GM21717 (cell line): ENCODE results near the gene AACS.
"Not testable (repeated sequence)": the region's sequence is repeated elsewhere in the genome, so short reads cannot be mapped to it uniquely, and the experiment has no call there.

Experiments used
- ATAC-seq: cut with Tn5 transposase; IDR thresholded peaks from one replicate; pipeline ENCODE4 v1.9.1; 2021; ENCODE audit warnings: mild to moderate bottlenecking, moderate library complexity; ENCODE audit not compliant: unreplicated experiment

AACS gene

DNA sequence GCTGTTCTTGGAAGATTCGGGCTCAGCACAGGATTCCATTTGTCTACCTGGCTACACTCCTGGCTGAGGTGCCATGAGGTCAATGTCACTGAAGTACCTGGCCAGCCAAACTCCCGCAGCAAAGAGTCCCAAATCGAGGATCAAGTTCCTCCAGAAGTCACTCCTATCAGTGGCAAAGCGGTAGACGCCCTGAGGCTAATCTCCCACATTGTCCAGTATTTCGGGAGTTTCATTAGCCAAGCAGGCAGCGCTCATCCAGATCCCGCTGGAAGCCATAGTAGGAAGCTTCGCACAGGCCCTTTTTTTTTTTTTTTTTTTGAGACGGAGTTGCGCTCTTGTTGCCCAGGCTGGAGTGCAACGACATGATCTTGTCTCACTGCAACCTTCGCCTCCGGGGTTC is 8.9 kb upstream of the AACS start:
- ATAC-seq = no peak

DNA sequence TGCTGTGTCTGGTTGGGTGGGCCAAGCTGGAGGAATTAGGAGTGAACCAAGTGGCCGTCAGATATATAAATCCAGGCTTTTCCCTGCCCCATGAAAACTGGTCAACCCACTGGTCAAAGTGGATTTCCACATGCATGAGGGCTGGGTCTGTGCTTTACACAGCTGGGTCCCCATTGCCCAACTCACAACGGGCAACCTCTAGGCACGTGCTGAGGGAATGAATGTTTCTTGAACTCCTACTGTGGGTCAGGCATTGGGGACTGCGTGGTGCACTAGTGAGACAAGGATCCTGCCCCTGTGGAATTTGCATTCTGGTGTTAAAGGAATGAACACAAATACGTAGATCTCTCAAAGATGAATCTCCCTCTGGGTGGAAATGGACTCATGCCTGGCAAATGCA is 7.5 kb upstream of the AACS start:
- no peak for ATAC-seq

DNA sequence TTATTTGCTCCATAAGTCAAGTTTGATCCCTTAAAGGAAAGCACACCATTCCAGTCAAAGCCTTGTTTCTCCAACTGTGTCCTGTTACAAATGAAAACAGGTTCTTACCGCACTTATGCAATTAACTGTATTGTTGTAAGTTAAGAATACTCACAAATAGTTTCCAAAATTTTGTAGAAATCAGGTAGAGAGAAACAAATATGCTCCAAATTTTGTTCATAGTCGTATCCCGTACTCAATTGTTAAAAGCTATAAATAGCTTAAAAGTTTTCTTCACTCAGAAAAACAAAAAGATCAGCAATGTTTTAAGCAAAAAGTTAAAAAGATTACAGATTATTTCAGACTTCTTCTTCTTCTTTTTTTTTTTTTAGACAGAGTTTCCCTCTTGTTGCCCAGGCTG is 4.0 kb upstream of the AACS start:
- ATAC-seq = no peak

DNA sequence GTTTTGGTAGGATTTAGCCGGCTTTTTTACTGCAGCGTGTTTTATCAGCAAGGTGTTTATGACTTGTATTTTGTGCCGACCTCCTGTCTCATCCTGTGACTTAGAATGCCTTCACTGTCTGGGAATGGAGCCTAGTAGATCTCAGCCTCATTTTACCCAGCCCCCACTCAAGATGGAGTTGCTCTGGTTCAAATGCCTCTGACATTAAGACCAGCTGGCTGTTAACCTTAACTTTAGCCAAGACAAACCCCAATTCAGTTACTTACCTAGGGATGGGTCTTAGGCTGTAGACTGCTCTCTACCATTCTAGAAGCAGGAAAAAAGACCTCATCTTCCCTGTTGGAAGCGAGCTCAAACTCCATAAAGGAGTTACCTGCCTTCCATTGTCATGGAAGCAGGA is 1.7 kb upstream of the AACS start:
- ATAC-seq = not testable (repeated sequence)

DNA sequence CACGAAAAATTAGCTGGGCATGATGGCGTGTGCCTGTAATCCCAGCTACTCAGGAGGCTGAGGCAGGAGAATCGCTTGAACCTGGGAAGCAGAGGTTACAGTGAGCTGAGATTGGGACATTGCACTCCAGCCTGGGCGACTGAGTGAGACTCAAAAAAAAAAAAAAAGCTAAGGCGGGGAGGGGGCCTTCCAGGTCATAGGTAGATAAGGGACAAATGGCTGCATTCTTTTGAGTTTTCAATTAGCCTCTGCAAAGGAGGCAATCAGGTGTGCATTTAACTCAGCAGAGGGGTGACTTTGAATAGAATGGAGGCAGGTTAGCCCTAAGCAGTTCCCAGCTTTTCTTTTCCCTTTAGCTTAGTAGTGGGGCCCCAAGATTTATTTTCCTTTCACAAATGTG is 743 bp upstream of the AACS start:
- no peak for ATAC-seq

DNA sequence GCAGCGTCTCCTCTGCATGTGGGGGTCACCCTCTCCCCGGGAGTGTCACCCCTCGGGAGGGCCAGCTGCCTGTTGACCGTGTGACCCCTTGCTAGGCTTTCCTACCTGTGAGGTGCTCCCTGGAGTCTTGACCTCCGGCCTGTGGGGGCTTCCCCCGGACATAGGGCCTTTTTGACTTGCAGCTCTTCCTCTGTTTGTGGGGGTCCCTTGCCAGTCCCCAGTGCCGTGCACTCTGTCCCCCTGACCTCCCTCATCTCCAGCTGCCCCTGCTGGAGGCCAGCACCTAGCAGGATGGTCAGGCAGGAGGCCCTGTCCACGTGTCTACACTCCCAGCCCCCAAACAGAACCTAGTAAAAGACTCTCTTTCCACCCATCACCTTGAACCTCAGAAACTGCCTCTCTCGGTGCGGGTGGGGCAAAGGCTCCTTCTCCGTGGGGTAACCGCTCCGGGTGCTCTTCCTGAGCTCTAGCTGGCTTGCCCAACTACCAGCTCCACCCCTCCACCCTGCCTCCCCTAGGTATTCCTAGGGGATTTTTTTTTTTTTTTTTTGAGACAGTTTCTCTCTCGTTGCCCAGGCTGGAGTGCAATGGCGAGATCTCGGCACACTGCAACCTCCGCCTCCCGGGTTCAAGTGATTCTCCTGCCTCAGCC is 810 bp downstream of the AACS start:
- ATAC-seq = no peak

DNA sequence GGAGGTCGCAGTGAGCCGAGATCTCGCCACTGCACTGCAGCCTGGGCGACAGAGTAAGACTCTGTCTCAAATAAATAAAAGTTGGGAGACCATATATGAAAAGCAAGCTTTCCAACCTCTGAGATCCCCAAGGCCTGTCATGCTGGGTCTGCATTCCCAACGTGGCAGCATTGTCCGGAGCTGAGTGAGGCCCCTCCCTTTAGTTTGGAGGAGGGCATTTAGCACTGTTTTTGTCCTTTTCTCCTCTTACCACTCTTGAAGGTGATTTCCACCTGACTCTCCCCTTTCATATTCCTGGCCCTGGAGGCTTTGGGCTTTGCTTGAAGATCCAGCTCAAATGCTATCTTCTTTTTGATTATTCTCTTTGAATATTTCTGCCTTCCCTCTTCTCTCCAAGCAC is 3.2 kb downstream of the AACS start:
- ATAC-seq = no peak

DNA sequence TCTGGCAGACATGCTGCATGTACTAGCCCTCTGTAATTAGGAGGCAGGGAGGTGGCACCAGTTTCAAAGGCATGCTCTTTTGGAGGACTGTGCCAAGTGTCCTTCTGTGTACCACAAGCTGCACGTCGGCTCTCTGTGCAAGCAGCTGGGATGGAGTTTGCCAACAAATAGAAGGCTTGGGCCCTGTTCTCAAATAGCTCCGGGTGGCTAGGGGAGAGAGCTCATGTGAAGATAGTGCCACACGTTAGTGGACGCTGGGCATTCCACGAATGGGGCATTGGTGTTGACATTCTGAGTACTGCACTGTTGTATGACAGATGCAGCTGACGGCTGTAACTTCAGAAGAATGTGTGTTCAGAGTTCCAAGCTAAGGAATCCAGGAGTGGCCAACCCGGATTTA is 4.4 kb downstream of the AACS start:
- ATAC-seq = no peak

DNA sequence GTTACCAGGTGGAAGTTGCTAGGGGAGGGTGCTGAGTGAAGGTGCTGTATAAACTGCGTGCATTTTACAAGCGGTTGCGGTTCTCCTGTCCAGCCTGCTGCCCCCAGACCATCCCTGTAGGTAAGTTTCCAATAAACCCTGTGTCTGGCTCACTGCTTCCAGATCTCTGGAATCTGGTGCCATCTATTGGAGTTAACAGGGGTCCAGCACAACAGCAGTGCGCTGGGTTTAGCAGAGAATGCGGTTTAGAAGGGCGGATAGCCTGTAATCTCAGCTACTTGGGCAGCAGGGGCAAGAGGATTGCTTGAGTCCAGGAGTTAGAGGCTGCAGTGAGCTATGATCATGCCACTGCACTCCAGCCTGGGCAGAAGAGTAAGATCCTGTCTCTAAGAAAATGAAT is 4.9 kb downstream of the AACS start:
- ATAC-seq = no peak

DNA sequence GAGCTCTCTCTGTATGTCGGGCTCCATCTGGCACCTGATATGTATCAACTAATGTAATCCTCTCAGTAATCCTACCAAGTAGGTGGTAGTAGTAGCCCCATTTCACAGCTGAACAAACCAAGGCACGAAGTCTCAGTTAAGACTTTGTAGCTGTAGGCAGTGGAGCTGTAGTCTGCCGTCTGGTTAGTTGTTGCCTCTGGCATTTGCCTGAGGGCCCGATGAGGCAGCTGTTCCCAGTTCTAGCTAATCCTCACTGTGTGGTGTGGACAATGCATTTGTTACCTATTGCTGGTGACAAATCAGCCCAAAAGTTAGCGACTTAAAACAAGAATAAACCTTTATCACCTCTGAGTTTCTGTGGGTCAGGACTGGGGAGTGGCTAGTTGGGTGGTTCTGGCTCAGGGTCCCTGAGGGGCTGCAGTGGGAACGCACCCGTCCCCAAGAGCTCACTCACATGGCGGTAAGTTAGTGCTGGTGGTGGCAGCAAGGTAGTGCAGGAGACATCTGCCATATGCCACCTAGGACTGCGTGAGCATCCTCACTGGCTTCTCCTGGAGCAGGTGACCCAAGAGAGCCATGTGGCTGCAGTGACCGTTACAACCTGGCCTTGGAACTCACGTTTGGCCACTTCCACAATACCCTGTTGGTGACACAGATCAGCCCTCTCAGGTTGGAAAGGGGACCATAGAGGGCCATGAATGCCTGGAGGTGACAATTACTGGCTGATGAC is 5.6 kb downstream of the AACS start:
- no peak for ATAC-seq

DNA sequence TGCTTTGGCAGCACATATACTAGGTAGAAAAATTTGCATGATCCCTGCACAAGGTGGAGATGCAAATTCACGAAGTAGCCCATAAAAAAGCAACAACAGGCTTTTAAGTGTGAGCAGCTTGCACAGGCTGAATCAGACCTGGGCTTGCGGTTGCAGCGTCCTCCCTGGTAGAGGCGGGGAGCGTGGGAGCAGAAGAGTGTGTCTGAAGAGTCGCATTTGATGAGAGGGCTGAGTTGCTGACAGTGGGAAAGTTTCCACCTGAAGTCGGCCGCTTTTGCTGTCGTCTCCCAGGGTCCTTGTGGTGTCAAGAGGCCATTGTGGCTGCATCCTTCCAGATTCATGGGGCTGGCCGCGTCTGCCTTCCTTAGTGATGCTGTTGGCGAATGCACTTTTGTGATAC is 6.2 kb downstream of the AACS start:
- no peak for ATAC-seq

DNA sequence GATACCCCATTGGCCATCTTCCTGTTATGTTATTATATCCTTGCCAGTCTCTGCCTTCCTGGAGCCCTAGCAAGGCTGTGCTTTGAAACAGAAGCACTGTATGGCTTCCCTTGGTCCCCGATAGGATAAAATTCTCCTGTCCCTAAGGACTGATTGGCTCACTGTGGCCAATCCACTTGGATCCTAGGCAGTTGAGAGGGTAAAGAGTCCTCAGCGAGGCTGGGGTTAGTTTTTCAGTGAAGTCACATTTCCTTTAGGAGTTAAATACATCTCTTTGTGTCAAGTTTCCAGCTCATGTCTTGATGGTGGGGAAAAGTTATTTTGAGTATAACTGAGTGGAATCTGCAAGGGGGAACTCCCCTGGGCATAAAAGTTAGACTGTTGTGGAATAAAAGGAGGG is 7.3 kb downstream of the AACS start:
- ATAC-seq = no peak

DNA sequence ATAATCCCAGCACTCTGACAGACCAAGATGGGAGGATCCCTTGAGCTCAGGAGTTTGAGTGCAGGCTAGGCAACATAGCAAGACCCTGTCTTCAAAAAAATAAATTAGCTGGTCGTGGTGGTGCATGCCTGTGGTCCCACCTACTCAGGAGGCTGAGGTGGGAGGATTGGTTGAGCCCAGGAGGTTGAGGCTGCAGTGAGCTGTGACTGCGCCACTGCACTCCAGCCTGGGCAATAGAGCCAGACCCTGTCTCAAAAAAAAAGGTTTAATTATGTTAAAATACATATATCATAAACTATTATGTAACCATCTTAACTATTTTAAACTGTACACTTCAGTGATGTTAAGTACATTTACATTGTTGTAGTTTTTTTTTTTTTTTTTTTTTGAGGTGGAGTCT is 9.1 kb downstream of the AACS start:
- not testable (repeated sequence) for ATAC-seq

DNA sequence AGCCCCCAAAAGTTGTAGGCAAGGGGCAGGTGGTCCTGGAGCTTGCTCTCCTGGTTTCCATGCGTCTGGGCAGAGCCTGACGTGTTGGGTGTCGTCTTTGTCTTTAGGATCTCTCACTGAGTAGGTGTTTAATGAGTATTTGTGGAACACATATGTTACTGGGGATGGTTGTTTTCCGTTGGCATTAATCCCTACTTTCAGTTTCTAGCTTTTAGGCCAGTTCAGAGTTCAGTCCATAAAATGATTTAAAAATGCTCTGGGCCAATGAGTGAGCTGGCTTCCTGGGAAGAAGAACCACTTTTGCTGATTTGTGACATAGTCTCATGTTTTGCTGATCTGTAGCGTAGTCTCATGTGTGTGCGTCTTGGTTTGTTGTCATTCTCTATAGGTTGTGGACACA is 10.9 kb downstream of the AACS start:
- ATAC-seq = no peak

DNA sequence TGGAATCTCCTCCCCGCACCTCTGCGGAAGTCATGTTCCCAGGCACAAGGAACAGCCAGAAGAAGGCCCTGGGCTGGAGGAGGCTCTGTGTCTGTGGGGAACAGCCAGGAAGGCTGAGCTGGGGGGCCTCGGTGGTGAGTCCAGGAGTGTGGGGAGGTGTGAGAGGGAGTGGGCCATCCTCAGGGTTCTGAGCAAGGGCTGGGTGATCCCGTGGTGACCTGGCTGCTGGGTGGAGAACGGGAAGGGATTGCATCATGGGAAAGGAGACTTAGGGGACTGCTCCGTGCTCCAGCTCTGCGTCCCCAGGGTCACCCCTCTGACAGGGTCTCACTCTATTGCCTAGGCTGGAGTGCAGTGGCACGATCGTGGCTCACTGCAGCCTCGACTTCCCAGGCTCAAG is 13.8 kb downstream of the AACS start:
- ATAC-seq = no peak

DNA sequence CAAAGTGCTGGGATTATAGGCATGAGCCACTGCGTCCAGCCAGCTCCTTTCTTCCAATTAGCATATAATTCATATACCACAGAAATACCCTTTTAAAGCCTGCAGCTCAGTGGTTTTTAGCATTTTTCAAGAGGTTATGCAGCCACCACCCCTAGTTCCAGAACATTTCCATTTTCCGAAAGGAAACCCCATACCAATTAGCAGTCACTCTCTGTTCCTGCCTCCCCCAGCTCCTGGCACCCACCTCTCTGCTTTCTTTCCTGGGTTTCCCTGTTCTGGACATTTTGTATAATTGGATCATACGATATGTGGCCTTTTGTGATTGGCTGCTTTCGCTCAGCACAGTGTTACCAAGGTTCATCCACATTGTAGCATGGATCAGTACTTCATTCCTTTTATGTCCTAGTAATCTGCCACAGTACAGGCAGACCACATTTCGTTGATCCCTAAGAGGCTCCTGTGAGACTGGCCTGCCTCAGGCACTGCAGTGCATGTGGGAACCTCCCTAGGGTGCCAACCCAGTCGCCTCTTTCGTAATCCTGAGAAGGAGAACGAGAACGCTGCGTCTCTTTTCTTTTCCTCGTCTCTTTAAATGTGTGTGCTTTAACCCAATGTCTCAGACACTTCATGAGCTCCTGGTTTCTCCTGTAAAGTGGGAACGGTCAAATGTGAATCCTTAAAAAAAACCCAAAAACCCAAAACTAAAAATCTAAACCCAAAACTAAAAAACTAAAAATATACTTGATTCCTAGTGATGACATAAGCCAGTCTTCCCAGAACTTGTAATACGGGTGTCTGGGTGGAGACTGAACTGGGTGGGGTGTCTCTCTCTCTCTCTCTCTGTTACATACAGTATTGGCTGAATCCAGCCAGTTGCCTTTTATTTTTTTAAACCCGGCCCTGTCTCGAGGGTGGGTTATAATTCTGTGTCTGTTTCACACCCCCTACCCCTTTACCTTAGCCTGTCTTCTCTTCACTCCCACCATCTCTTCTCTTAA is 14.7 kb downstream of the AACS start:
- ATAC-seq = no peak

DNA sequence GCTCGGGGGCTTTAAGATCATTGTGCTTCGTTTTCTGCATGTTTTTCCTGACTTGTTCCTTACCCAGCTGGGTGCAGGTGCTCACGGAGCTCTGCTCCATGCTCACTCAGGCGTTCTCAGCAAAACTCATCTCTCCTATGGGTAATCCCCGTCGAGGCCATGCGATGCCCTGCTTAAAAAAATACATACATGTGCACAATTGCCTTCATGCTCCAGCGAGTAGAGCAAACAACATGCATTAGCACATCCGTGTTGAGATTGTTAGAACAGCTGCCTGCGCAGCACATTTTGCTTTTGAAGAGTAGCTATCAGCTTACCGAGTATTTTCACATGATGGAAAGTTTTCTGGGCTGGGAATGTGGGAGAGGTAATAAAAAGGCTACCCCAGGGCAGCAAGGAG is 16.2 kb downstream of the AACS start:
- no peak for ATAC-seq

DNA sequence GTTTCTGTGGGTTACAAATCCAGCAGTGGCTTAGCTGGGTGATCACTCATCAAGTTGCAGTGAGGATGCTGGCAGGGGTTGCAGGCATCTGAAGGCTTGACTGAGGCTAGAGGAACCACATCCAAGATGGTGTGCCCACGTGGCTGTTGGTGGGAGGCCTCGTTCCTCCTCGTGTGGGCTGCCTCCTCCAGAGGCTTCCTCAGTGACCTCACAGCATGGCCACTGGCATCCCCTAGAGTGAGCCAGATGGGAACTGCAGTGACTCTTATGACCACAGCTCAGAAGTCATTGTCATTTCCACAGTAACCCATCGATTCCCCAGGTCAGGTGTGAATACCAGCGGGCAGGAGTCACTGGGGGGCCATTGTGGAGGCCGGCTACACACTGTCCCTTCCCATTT is 17.8 kb downstream of the AACS start:
- no peak for ATAC-seq

DNA sequence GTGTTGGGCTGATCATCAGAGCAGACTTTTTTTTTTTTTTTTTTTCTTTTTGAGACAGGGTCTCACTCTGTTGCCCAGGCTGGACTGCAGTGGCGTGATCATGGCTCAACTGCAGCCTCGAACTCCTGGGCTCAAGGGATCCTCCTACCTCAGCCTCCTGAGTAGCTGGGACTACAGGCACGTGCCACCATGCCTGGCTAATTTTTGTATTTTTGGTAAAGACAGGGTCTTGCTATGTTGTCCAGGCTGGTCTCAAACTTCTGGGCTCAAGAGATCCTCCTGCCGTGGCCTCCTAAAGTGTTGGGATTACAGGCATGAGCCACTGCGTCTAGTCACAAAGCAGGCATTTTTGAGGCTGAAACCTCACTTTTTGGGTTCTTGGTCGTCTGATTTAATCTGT is 23.0 kb downstream of the AACS start:
- not testable (repeated sequence) for ATAC-seq

DNA sequence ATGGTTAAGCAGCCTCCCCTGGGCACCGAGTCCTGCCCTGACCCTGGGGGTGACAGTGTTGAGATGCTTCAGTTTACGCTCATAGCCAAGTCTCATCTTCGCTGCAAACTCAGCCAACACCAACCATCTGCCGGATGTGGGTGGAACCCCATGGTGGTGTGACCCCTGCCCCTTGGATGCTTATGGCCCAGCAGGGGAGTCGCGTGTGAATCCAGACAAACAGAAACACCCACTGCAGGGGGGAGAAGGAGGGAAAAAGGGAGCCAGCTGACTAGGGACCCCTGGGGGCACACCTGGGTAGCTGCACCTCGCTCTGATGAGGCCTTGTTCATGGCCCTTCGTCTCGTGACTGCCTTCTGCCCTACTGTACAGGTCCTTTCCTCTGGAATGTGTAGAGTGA is 23.8 kb downstream of the AACS start:
- ATAC-seq = no peak

DNA sequence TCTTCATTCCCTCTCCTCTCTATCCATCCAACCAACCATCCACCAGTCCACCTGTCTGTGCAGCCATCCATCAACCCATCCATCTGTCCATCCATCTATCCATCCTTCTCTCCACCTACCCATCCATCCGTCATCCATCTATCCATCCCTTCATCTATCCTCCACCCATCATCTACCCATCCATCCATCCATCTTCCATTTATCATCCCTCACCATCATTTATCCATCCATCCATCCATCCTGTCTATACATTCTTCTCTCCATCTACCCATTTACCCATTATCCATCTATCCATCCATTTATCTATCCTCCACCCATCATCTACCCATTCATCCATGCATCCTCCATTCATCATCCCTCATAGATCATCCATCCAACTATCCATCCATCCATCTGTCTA is 24.4 kb downstream of the AACS start:
- no peak for ATAC-seq

DNA sequence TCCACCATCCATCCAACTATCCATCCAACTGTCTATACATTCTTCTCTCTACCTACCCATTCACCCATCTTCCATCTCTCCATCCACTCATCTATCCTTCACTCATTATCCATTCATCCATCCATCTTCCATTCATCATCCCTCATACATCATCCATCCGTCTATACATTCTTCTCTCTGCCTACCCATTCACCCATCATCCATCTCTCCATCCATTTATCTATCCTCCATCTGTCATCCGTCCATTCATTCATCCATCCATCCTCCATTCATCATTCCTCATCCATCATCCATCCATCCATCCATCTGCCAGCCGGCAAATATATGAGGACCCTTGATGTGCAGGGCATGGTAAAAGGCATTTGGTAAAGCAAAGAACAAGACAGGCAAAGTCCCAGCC is 25.2 kb downstream of the AACS start:
- ATAC-seq = no peak
